ENCODE results near the gene PDE5A.
"Not testable (repeated sequence)": the region's sequence is repeated elsewhere in the genome, so short reads cannot be mapped to it uniquely, and the experiment has no call there.

The PDE5A gene

DNA sequence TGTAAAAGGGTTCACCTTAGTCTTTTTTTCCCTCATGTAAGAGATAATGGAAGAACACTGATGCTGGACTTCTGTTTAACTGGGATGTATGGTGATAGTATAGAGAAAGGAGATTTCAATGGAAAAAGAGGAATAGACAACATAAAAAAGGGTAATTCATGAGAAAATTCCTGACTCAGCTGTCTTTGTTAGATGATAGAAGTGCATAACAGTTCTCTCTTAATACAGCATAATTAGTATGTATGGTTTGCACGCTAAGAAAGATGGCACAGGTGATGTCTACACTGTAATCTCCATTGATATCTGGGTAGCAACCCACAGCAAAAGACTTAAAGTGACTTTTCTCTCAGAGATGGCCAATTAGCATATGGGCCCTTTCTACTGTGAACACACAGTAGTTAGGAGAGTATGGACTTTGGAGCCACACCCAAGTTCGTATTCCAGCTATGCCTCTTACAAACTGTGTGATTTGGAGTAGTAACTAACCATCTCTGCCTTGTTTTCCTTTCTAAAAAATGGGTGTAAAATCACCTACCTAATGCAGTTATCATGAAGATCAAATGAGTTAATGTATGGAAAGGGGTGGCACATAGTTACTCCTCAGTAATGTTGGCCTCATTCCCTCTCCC, 149.3 kb downstream of the PDE5A start:
- Histone ChIP-seq H3K23ac (ENCODE audit: low read length) (no peak overlapping the region), H2BK15ac (replicated peaks; ENCODE audit: low read depth) (no peak overlapping the region), H3K18ac (ENCODE audit: low read length) (no peak overlapping the region), H3K27ac (ENCODE audit: low read depth, low read length) (no peak overlapping the region), H3K9ac (ENCODE audit: low read length) (no peak overlapping the region), H3K79me2 (ENCODE audit: control insufficient read depth, insufficient read depth, low read length) (no peaks in the 10 kb centered on the region), H3K4me2 (ENCODE audit: low read length) (no peak overlapping the region), H3K36me3 (ENCODE audit: control insufficient read depth, insufficient read depth, low read length) (peaks cover 1% of the 10 kb centered on the region), H3K27me3 (ENCODE audit: insufficient read depth, low read length, poor library complexity) (no peaks in the 10 kb centered on the region), H3K4ac (ENCODE audit: low read depth, low read length) (no peak overlapping the region), H3K56ac (ENCODE audit: low read length) (no peak overlapping the region), H2AK5ac (ENCODE audit: low read length) (no peak overlapping the region), H4K8ac (ENCODE audit: low read depth, low read length) (no peak overlapping the region), H3K4me1 (ENCODE audit: control insufficient read depth, low read depth, low read length) (no peaks in the 10 kb centered on the region), H3K4me3 (ENCODE audit: low read length) (no peak overlapping the region), H2BK120ac (ENCODE audit: low read depth, low read length) (no peak overlapping the region), H3K79me1 (ENCODE audit: low read length) (no peaks in the 10 kb centered on the region), H2BK5ac (ENCODE audit: low read length) (no peak overlapping the region), H4K5ac (ENCODE audit: low read length) (no peak overlapping the region)
- DNase-seq, result no peak
- no CpG with 5 or more reads among the region's 2 CpGs for WGBS (ENCODE audit: extremely low coverage, insufficient coverage, low lambda C conversion rate)

- Histone ChIP-seq H3K27ac (ENCODE audit: low read depth, low read length) (no peak overlapping the region), H3K56ac (ENCODE audit: low read length) (no peak overlapping the region), H2BK120ac (ENCODE audit: low read depth, low read length) (no peak overlapping the region), H3K27me3 (ENCODE audit: insufficient read depth, low read length, poor library complexity) (no peaks in the 10 kb centered on the region), H3K4ac (ENCODE audit: low read depth, low read length) (no peak overlapping the region), H3K18ac (ENCODE audit: low read length) (no peak overlapping the region), H3K23ac (ENCODE audit: low read length) (no peak overlapping the region), H3K79me2 (ENCODE audit: control insufficient read depth, insufficient read depth, low read length) (no peaks in the 10 kb centered on the region), H3K4me1 (ENCODE audit: control insufficient read depth, low read depth, low read length) (no peaks in the 10 kb centered on the region), H3K4me2 (ENCODE audit: low read length) (no peak overlapping the region), H3K4me3 (ENCODE audit: low read length) (no peak overlapping the region), H4K8ac (ENCODE audit: low read depth, low read length) (no peak overlapping the region), H2AK5ac (ENCODE audit: low read length) (no peak overlapping the region), H4K5ac (ENCODE audit: low read length) (no peak overlapping the region), H2BK5ac (ENCODE audit: low read length) (no peak overlapping the region), H3K36me3 (ENCODE audit: control insufficient read depth, insufficient read depth, low read length) (peaks cover 1% of the 10 kb centered on the region), H3K9ac (ENCODE audit: low read length) (no peak overlapping the region), H2BK15ac (replicated peaks; ENCODE audit: low read depth) (no peak overlapping the region), H3K79me1 (ENCODE audit: low read length) (no peaks in the 10 kb centered on the region)
- DNase-seq, result no peak
Measured at GRCh38 chr4:119478446-119479179, 150.0 kb downstream of the PDE5A start.

DNA sequence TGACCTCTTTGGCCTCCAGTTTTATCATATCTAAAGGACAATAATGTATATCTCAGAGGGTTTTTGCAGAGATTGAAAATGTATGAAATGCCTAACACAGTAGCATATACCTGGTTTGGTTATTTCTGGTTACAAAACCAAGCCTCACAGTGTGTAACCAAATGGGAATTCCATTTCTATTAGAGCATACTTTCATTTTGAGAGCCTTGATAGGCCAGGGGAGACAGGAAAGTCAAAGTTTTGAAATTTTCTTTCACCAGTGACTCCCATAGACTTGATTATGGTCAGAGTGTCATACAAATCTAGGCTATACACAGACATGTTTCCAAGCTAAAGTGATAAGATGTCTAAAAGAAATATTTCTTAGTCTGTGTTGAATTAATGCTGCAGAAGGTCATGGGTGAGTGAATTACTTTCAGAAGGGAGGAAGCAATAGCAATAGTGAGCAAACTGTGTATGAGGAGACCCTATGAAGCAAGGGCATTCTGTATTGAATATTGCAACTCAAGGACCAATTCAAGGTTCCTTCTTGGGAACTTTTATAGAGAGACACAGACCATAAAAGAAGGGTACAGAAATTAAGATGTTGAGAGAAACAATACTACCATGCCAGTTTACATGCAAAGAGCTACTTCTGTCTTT, 151.1 kb downstream of the PDE5A start:
- H3K4me3 ChIP-seq (ENCODE audit: low read length), result no peak overlapping the region
- no peak overlapping the region for H2AK5ac ChIP-seq (ENCODE audit: low read length)
- H3K27ac ChIP-seq (ENCODE audit: low read depth, low read length), result no peak overlapping the region
- no peak overlapping the region for H2BK5ac ChIP-seq (ENCODE audit: low read length)
- H4K5ac ChIP-seq (ENCODE audit: low read length), result no peak overlapping the region
- no peaks in the 10 kb centered on the region for H3K79me2 ChIP-seq (ENCODE audit: control insufficient read depth, insufficient read depth, low read length)
- no peak overlapping the region for H3K4ac ChIP-seq (ENCODE audit: low read depth, low read length)
- no peak overlapping the region for H2BK120ac ChIP-seq (ENCODE audit: low read depth, low read length)
- DNase-seq, result no peak
- H3K23ac ChIP-seq (ENCODE audit: low read length), result no peak overlapping the region
- no peak overlapping the region for H3K56ac ChIP-seq (ENCODE audit: low read length)
- peaks cover 1% of the 10 kb centered on the region for H3K36me3 ChIP-seq (ENCODE audit: control insufficient read depth, insufficient read depth, low read length)
- H4K8ac ChIP-seq (ENCODE audit: low read depth, low read length), result no peak overlapping the region
- no peak overlapping the region for H2BK15ac ChIP-seq (replicated peaks; ENCODE audit: low read depth)
- H3K4me1 ChIP-seq (ENCODE audit: control insufficient read depth, low read depth, low read length), result no peaks in the 10 kb centered on the region
- H3K4me2 ChIP-seq (ENCODE audit: low read length), result no peak overlapping the region
- no peaks in the 10 kb centered on the region for H3K27me3 ChIP-seq (ENCODE audit: insufficient read depth, low read length, poor library complexity)
- no peaks in the 10 kb centered on the region for H3K79me1 ChIP-seq (ENCODE audit: low read length)
- no peak overlapping the region for H3K18ac ChIP-seq (ENCODE audit: low read length)
- H3K9ac ChIP-seq (ENCODE audit: low read length), result no peak overlapping the region

- no CpG with 5 or more reads among the region's 3 CpGs for WGBS (ENCODE audit: extremely low coverage, insufficient coverage, low lambda C conversion rate)
- no peak overlapping the region for H2BK15ac ChIP-seq (replicated peaks; ENCODE audit: low read depth)
- no peaks in the 10 kb centered on the region for H3K79me2 ChIP-seq (ENCODE audit: control insufficient read depth, insufficient read depth, low read length)
Measured at GRCh38 chr4:119471259-119471658, 157.3 kb downstream of the PDE5A start.

DNA sequence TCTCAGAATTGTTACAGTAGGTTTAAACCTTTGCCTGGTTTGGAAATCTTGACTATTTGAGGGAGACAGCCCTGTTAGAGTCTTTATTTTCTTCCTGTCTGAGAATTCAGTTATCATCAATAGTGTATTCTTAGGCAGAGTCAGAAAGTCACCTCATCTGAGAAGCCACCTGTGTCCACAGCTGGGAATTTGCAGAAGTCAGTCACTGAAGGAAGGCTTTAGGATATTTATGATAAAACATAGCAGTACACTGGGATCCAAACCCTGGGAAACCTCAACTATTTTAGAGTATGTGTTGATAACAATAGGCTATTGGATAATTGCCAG, 157.9 kb downstream of the PDE5A start:
- H3K27ac ChIP-seq (ENCODE audit: low read depth, low read length); H3K9ac ChIP-seq (ENCODE audit: low read length); H3K4ac ChIP-seq (ENCODE audit: low read depth, low read length): not testable (repeated sequence)

More at GRCh38 chr4:119471259-119471658, 157.3 kb downstream of the PDE5A start:
- Histone ChIP-seq H3K4me3 (ENCODE audit: low read length) (no peak overlapping the region), H2BK120ac (ENCODE audit: low read depth, low read length) (no peak overlapping the region), H3K4me2 (ENCODE audit: low read length) (no peak overlapping the region), H3K18ac (ENCODE audit: low read length) (no peak overlapping the region), H3K27me3 (ENCODE audit: insufficient read depth, low read length, poor library complexity) (no peaks in the 10 kb centered on the region), H4K5ac (ENCODE audit: low read length) (no peak overlapping the region), H4K8ac (ENCODE audit: low read depth, low read length) (no peak overlapping the region), H3K56ac (ENCODE audit: low read length) (no peak overlapping the region), H2AK5ac (ENCODE audit: low read length) (no peak overlapping the region), H2BK5ac (ENCODE audit: low read length) (no peak overlapping the region), H3K4ac (ENCODE audit: low read depth, low read length) (no peak overlapping the region), H3K27ac (ENCODE audit: low read depth, low read length) (no peak overlapping the region), H3K23ac (ENCODE audit: low read length) (no peak overlapping the region), H3K79me1 (ENCODE audit: low read length) (no peaks in the 10 kb centered on the region), H3K9ac (ENCODE audit: low read length) (no peak overlapping the region), H3K4me1 (ENCODE audit: control insufficient read depth, low read depth, low read length) (no peaks in the 10 kb centered on the region), H3K36me3 (ENCODE audit: control insufficient read depth, insufficient read depth, low read length) (no peaks in the 10 kb centered on the region)
- DNase-seq, result no peak

More for the DNA sequence above, 157.9 kb downstream of the PDE5A start:
- H3K4me1 ChIP-seq (ENCODE audit: control insufficient read depth, low read depth, low read length); H2BK15ac ChIP-seq (replicated peaks; ENCODE audit: low read depth); H2AK5ac ChIP-seq (ENCODE audit: low read length); H3K4me2 ChIP-seq (ENCODE audit: low read length); H3K27me3 ChIP-seq (ENCODE audit: insufficient read depth, low read length, poor library complexity); DNase-seq; H3K79me1 ChIP-seq (ENCODE audit: low read length); H3K23ac ChIP-seq (ENCODE audit: low read length); H3K36me3 ChIP-seq (ENCODE audit: control insufficient read depth, insufficient read depth, low read length); H3K18ac ChIP-seq (ENCODE audit: low read length); H3K79me2 ChIP-seq (ENCODE audit: control insufficient read depth, insufficient read depth, low read length); H2BK120ac ChIP-seq (ENCODE audit: low read depth, low read length); H4K8ac ChIP-seq (ENCODE audit: low read depth, low read length); H4K5ac ChIP-seq (ENCODE audit: low read length); H3K56ac ChIP-seq (ENCODE audit: low read length); H3K4me3 ChIP-seq (ENCODE audit: low read length); H2BK5ac ChIP-seq (ENCODE audit: low read length): not testable (repeated sequence)

Data from mesendoderm (in vitro differentiated cells).